ENCODE results near the gene DNER.

DNER gene

DNA sequence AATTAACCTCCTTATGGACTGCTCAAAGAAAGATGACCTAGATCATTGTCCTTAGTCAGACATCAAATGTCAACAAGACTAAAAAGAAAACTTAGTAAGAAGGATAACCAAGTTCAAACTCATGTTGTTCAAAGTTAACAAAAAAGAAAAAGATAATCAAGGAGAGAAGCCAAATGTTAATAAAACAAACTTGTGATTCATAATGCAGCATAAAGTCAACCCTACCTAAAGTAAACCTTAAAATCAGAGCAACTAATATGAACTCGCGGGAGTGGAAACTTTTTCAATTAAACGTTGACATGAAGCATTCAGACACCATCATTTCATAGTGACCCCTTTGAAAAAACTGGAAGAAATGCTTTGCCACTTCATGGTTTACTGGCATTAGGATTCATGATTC, 52.9 kb downstream of the DNER start:
- TF ChIP-seq, protein P1, sequence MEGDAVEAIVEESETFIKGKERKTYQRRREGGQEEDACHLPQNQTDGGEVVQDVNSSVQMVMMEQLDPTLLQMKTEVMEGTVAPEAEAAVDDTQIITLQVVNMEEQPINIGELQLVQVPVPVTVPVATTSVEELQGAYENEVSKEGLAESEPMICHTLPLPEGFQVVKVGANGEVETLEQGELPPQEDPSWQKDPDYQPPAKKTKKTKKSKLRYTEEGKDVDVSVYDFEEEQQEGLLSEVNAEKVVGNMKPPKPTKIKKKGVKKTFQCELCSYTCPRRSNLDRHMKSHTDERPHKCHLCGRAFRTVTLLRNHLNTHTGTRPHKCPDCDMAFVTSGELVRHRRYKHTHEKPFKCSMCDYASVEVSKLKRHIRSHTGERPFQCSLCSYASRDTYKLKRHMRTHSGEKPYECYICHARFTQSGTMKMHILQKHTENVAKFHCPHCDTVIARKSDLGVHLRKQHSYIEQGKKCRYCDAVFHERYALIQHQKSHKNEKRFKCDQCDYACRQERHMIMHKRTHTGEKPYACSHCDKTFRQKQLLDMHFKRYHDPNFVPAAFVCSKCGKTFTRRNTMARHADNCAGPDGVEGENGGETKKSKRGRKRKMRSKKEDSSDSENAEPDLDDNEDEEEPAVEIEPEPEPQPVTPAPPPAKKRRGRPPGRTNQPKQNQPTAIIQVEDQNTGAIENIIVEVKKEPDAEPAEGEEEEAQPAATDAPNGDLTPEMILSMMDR (IDR thresholded peaks at IDR 0.05; ENCODE audit: insufficient read depth, low read length, missing control alignments) = no peak
- CTCF ChIA-PET = no interaction called here
- no peak overlapping the region for H3K4me3 ChIP-seq (ENCODE audit: low read depth, low read length)

DNA sequence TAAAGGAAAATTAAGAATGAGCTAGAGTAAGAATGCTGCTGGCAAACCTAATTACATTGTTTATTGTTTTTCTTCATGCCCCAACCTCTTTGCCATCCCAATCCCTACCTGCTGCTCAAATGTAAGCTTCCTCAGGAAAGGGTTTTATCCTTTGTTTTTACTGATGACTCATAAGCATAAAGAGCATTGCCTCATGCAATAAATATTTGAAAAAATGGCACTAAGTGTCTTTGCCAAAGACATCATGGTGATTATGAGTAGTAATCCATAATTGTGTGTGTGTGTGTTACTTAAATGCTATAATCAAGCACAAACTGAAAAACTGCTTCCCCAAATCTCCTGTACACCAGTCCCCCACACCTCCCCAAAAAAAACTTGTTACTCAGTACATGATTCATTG, 53.4 kb downstream of the DNER start:
- TF ChIP-seq, protein P1 (IDR thresholded peaks at IDR 0.05; ENCODE audit: insufficient read depth, low read length, missing control alignments) = no peak
- ChIA-PET POLR2A (no interaction called here), CTCF (no interaction called here)
- DNase-seq (ENCODE audit: low read depth, low spot score) = no peak
- no peak overlapping the region for H3K4me3 ChIP-seq (ENCODE audit: low read depth, low read length)

More for the DNA sequence above, 52.9 kb downstream of the DNER start:
- POLR2A ChIA-PET = no interaction called here
- DNase-seq (ENCODE audit: low read depth, low spot score) = no peak

DNA sequence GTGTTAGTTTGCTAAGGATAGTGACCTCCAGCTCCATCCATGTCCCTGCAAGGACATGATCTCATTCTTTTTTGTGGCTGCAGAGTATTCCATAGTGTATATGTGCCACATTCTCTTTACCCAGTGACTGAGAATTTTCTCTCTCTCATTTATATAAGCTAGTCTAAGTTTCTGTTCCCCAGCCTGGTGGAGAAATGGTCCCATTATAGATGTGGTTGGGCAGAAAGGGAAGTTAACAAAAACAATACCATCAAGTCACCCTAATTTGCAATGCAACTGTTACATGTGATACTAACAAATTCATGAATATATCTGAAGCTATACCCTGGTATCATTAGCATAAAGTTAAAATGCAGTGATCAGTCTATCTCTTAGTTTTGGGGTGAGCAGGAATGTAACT, 54.0 kb downstream of the DNER start:
- H3K4me3 ChIP-seq (ENCODE audit: low read depth, low read length) = no peak overlapping the region
- DNase-seq (ENCODE audit: low read depth, low spot score) = no peak
- ChIA-PET POLR2A (no interaction called here), CTCF (no interaction called here)
- TF ChIP-seq, protein P1 (IDR thresholded peaks at IDR 0.05; ENCODE audit: insufficient read depth, low read length, missing control alignments) = no peak

DNA sequence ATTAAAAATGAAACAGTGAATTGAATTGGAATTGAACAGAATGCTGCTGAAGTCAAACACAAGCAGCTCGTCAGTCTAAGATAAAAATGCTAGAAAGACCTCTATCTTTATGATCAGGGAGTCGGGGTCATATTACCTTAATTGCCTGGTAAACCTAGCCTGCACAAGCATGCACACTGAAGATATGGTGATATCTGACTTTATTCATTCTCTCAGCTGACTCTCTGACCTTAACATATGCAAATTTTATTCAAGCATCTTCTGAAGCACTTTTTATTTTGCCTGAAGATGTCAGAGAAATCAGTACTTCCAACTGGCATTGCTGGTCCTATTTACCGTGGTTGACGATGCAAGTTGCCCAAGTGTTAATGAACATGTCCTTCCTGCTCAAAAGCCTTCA, 56.4 kb downstream of the DNER start:
- TF ChIP-seq, protein P1 (IDR thresholded peaks at IDR 0.05; ENCODE audit: insufficient read depth, low read length, missing control alignments) = no peak
- ChIA-PET CTCF (no interaction called here), POLR2A (no interaction called here)
- DNase-seq (ENCODE audit: low read depth, low spot score) = no peak
- H3K4me3 ChIP-seq (ENCODE audit: low read depth, low read length) = no peak overlapping the region

DNA sequence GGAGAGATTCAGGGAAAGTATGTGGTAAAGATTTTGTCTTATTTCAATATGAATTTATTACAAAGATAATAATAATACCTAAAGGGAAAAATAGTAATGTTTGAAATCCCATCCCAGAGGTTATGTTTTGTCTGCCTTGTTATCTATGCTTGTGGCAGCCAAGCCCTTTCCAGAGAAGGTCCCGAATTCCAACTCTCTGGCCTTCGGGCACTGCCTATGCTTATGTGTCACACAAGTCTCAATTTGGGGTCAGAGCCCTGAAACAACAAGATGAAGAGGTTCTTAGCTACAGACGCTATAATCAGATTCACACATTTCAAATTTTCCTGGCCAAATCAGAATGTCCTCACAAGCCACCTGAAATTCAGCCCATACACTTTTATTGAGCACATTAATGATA, 59.9 kb downstream of the DNER start:
- TF ChIP-seq, protein P1 (IDR thresholded peaks at IDR 0.05; ENCODE audit: insufficient read depth, low read length, missing control alignments) = no peak
- DNase-seq (ENCODE audit: low read depth, low spot score) = no peak
- ChIA-PET POLR2A (no interaction called here), CTCF (no interaction called here)
- H3K4me3 ChIP-seq (ENCODE audit: low read depth, low read length) = no peak overlapping the region

DNA sequence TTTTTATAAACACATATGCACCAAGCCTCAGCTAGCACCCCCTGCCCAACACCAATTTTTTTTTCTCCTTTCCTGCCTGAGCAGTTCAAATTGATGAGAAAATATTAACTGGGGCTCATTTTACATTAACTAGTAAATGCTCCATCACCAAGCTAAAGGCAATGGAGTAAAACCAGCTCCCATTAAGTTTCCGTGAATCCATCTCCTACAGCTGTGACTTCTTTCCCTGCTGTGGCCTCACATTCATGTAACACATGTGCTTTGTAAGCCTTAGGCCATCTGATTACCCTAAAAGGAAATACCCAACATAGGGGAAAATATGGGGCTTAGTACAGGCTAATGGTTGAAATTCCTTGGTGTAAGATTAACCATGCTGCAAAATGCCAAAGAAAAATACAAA, 60.8 kb downstream of the DNER start:
- no peak overlapping the region for H3K4me3 ChIP-seq (ENCODE audit: low read depth, low read length)
- ChIA-PET CTCF (no interaction called here), POLR2A (no interaction called here)
- DNase-seq (ENCODE audit: low read depth, low spot score) = no peak
- TF ChIP-seq, protein P1 (IDR thresholded peaks at IDR 0.05; ENCODE audit: insufficient read depth, low read length, missing control alignments) = no peak
